Hematopoietic multipotent progenitor cell (in vitro differentiated cells): ENCODE results near the gene CHSY3. TPM values are rescaled to one million over a fixed set of nuclear protein-coding genes. Genes with fewer than 3 reads are reported as not detected.

ENCODE experiments used
- small RNA-seq: library from RNA; depleted of rRNA; stranded (forward); fragments of <200 nt; gene quantifications from one replicate; pipeline ENCODE3, GENCODE V24; 2012
- total RNA-seq: library from RNA; depleted of rRNA; stranded (reverse); fragments of >200 nt; gene quantifications from one replicate; pipeline ENCODE4 v1.2.3, GENCODE V29; 2012

CHSY3 gene
- total RNA-seq, 1 donor, result 0.27 TPM

Small RNA genes within 50 kb of the gene (small RNA-seq; reads per million reads assigned to genes)
- gene RNA5SP191, result 3.7 reads per million, percentile 83 among the genes with 10 or more reads in this experiment
- not detected for gene RNU6ATAC10P

Other genes with a start within 250 kb of the CHSY3 start
- not detected for gene MINAR2, start 156.4 kb upstream of the CHSY3 start, total RNA-seq